Gastroesophageal sphincter (tissue), 4 donors: Measurements from ENCODE around the gene AFF3. TPM values are rescaled to one million over a fixed set of nuclear protein-coding genes. Genes with fewer than 3 reads are reported as not detected.

Experiments
- ATAC-seq: fragments of 150-250 bp; one replicate; pipeline ENCODE4 v1.9.1; 2016; ENCODE audit warnings: mild to moderate bottlenecking, moderate library complexity
- H3K27ac ChIP-seq, 4 donors: fragments of 200-600 bp; sonication (generic) in 3 of 4; 1 replicate in 3 of 4; 2 replicates in 1 of 4; pipeline ENCODE4 v1.5.1; 2016 to 2019
- H3K27me3 ChIP-seq: fragments of 200-600 bp; sonication (generic); one replicate; pipeline ENCODE4 v1.5.1; 2019
- H3K36me3 ChIP-seq, 2 donors: fragments of 200-600 bp; sonication (generic); one replicate each; pipeline ENCODE4 v1.5.1; 2019; ENCODE audit warnings: control low read depth in 1 of 2
- H3K4me1 ChIP-seq, 3 donors: fragments of 200-600 bp; sonication (generic); 1 replicate in 2 of 3; 2 replicates in 1 of 3; pipeline ENCODE4 v1.5.1; 2016 to 2019; ENCODE audit warnings: control low read depth in 2 of 3
- H3K4me3 ChIP-seq, 2 donors: fragments of 200-600 bp; sonication (generic); one replicate each; pipeline ENCODE4 v1.5.1; 2019; ENCODE audit warnings: mild to moderate bottlenecking in 1 of 2, moderate library complexity in 1 of 2
- H3K9me3 ChIP-seq, 3 donors: fragments of 200-600 bp; sonication (generic); one replicate each; pipeline ENCODE4 v1.5.1; 2017 to 2019; ENCODE audit warnings: control low read depth in 2 of 3
- CTCF ChIP-seq, 4 experiments: fragments of 200-600 bp in 2 of 4; fragments of 450-650 bp in 2 of 4; sonication (generic) in 1 of 4; IDR thresholded peaks; one replicate each; pipeline ENCODE4 v1.5.1; 2017 to 2019; ENCODE audit warnings: antibody characterized with exemption in 4 of 4, mild to moderate bottlenecking in 2 of 4, moderate library complexity in 2 of 4
- EP300 ChIP-seq: sonication (generic); formaldehyde crosslinking; IDR thresholded peaks from one replicate; pipeline ENCODE4 v1.6.1; 2017; ENCODE audit warnings: antibody characterized with exemption, mild to moderate bottlenecking
- POLR2A ChIP-seq, 2 donors: fragments of 450-650 bp; IDR thresholded peaks; one replicate each; pipeline ENCODE4 v1.6.1; 2017; ENCODE audit warnings: antibody characterized with exemption in 2 of 2, mild to moderate bottlenecking in 2 of 2, moderate library complexity in 1 of 2
- POLR2AphosphoS5 ChIP-seq: sonication (generic); formaldehyde crosslinking; IDR thresholded peaks from one replicate; pipeline ENCODE4 v1.6.1; 2017; ENCODE audit warnings: antibody characterized with exemption
- WGBS, 2 donors: methylation state at CpG; one replicate each; pipeline ENCODE4 v1.1.5; 2018; ENCODE audit warnings: low coverage in 1 of 2; 5-methylcytosine and 5-hydroxymethylcytosine counted together
- total RNA-seq, 4 donors: library from RNA; depleted of rRNA; stranded (reverse); fragments of >200 nt; gene quantifications; one replicate each; pipeline ENCODE4 v1.1.0, GENCODE V29; 2016

AFF3 gene
- total RNA-seq, 4 donors from 2014 or later = 15.4 to 74.8 (median 37.7) TPM

GRCh38 chr2:99831772-99832171, 310.6 kb downstream of the AFF3 start:
- no peaks in the 10 kb centered on the region for H3K27me3 ChIP-seq
- no peak for TF ChIP-seq CTCF (IDR thresholded peaks at IDR 0.05)
- TF ChIP-seq EP300 = no peak
- no peak for TF ChIP-seq POLR2A (IDR thresholded peaks at IDR 0.05)
- TF ChIP-seq POLR2AphosphoS5 = no peak
- WGBS, 2 donors = 98 to 99% methylated on average over 7 of the region's 7 CpGs
- H3K9me3 ChIP-seq = no peaks in the 10 kb centered on the region
- no peaks in the 10 kb centered on the region for H3K4me1 ChIP-seq
- no peak overlapping the region for H3K27ac ChIP-seq
- peaks cover 0 to 8% of the 10 kb centered on the region in 2 donors for H3K36me3 ChIP-seq
- no peak for ATAC-seq
- H3K4me3 ChIP-seq = no peak overlapping the region

GRCh38 chr2:99827296-99827999, 314.9 kb downstream of the AFF3 start:
- no peaks in the 10 kb centered on the region for H3K4me1 ChIP-seq
- H3K27ac ChIP-seq = no peak overlapping the region
- H3K36me3 ChIP-seq = peaks cover 0 to 12% of the 10 kb centered on the region in 2 donors
- H3K9me3 ChIP-seq = no peaks in the 10 kb centered on the region
- no peak overlapping the region for H3K4me3 ChIP-seq
- TF ChIP-seq EP300 = no peak
- no peak for TF ChIP-seq POLR2AphosphoS5
- TF ChIP-seq POLR2A (IDR thresholded peaks at IDR 0.05) = no peak
- TF ChIP-seq CTCF (IDR thresholded peaks at IDR 0.05) = no peak
- 87 to 89% methylated on average over 3 to 7 of the region's 8 CpGs for WGBS, 2 donors
- ATAC-seq = no peak
- no peaks in the 10 kb centered on the region for H3K27me3 ChIP-seq

GRCh38 chr2:99825630-99826029, 316.8 kb downstream of the AFF3 start:
- no peaks in the 10 kb centered on the region for H3K27me3 ChIP-seq
- TF ChIP-seq EP300 = no peak
- no peak for TF ChIP-seq POLR2AphosphoS5
- TF ChIP-seq POLR2A (IDR thresholded peaks at IDR 0.05) = no peak
- no peak for TF ChIP-seq CTCF (IDR thresholded peaks at IDR 0.05)
- H3K4me3 ChIP-seq = no peak overlapping the region
- ATAC-seq = no peak
- H3K9me3 ChIP-seq = no peaks in the 10 kb centered on the region
- peaks cover 0 to 12% of the 10 kb centered on the region in 2 donors for H3K36me3 ChIP-seq
- no peak overlapping the region for H3K27ac ChIP-seq
- no peaks in the 10 kb centered on the region for H3K4me1 ChIP-seq

- no peak overlapping the region for H3K27ac ChIP-seq
- no peak for ATAC-seq
- no peaks in the 10 kb centered on the region for H3K9me3 ChIP-seq
- no peaks in the 10 kb centered on the region for H3K27me3 ChIP-seq
- H3K36me3 ChIP-seq = peaks cover 0 to 12% of the 10 kb centered on the region in 2 donors
- no peaks in the 10 kb centered on the region for H3K4me1 ChIP-seq
- TF ChIP-seq POLR2AphosphoS5 = no peak
- TF ChIP-seq CTCF (IDR thresholded peaks at IDR 0.05) = no peak
- TF ChIP-seq EP300 = no peak
- TF ChIP-seq POLR2A (IDR thresholded peaks at IDR 0.05) = no peak
- 83 to 85% methylated on average over 3 to 6 of the region's 6 CpGs for WGBS, 2 donors
- no peak overlapping the region for H3K4me3 ChIP-seq
Measured at GRCh38 chr2:99824758-99825157, 317.6 kb downstream of the AFF3 start.

GRCh38 chr2:99822474-99823207, 319.7 kb downstream of the AFF3 start:
- ATAC-seq = no peak
- Histone ChIP-seq H3K4me1 (no peaks in the 10 kb centered on the region), H3K4me3 (no peak overlapping the region), H3K9me3 (no peaks in the 10 kb centered on the region), H3K36me3 (peaks cover 0 to 11% of the 10 kb centered on the region in 2 donors), H3K27ac (no peak overlapping the region), H3K27me3 (no peaks in the 10 kb centered on the region)
- 60 to 64% methylated on average over 8 to 9 of the region's 9 CpGs for WGBS, 2 donors
- TF ChIP-seq POLR2AphosphoS5 = no peak
- no peak for TF ChIP-seq EP300
- TF ChIP-seq POLR2A (IDR thresholded peaks at IDR 0.05) = no peak
- no peak for TF ChIP-seq CTCF (IDR thresholded peaks at IDR 0.05)
